Suppressor macrophage (primary cell): ENCODE measurements around the gene TINAGL1.

ENCODE experiments used
- DNase-seq, 4 experiments: peaks; one replicate each; pipeline ENCODE4 v3.0.0-alpha.2; 2020 to 2022

Gene TINAGL1

GRCh38 chr1:31627930-31628559 lies 51.7 kb downstream of the TINAGL1 start:
- DNase-seq, result no peak

DNA sequence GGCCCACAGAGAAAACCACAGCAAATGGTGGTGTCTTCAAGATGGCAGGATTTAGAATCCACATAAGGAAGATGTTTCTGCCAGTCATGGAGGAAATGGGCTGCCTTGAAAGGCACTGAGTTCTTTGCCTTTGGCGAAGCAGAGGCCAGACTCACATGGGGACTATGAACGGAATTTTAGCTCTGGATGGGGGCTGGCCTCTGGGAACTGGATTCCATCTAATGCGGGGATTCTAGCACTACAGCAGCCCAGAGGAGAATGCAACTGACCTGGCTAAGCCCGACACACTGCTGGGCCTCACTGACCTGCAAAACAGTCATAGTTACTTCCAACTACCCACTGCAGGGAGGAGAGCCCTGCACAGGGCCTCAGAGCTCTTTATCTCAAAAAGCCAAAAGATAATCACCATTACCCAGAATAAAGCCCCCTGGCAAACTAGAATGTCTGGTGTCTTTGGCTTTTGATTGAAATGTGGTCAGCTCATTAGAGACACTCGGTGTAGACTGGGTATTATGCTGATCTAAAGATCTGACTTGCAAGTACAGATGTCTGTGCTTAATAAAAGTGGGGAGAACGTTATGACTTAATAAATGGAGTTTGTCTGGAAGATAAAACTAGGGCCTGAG lies 52.7 kb downstream of the TINAGL1 start:
- DNase-seq, result no peak

DNA sequence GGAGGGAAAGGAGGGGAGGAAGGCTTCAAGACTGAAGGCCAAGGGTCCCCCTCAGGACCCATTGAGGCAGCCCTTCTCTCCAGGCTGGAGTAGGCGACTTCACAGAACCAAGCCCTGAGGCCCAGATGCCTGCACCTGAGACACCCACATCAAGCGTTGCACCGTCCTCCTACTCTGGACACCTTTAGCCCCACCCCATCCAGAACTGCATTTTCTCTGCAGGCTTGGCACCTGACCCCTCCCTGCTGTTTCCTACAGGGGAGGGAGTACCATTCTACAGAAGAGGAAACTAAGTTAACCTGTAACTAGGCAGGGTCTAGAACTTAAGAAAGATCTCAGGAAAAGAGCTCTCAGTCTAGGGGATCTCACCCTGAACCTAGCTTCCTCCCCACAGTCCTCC lies 56.3 kb downstream of the TINAGL1 start:
- no peak for DNase-seq

DNA sequence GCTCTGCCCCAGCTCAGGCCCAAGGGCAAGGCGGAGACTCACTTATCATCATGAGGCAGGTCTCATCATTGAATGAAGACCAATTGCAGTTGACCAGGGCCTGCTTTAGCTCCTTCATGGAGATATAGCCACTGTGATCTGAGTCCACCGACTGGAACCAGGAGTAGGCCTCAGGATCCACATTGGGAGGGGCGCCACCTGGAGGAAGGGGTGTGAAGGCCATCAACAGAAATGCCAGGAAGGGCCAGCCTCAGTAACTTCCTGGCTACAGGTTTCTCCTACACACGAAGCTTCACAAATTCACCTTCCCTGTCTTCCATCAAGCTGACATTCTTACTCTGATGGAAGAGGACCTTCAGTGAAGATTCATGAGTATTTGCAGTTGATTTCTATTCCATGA lies 56.8 kb downstream of the TINAGL1 start:
- peak; percentile 50 to 65 (median 58) for DNase-seq
